GM19239 (cell line): ENCODE measurements around the gene PRKCZ.

Experiments
- DNase-seq: peaks from one replicate; pipeline ENCODE4 v3.0.0; 2011; ENCODE audit warnings: low spot score; ENCODE audit not compliant: insufficient read length
- FAIRE-seq: peaks from 2 replicates; lab custom pipeline; 2011; peaks lifted over from hg19 to GRCh38; lab: Jason Lieb, UNC

Gene PRKCZ

GRCh38 chr1:2170211-2170610 is 120.0 kb downstream of the PRKCZ start:
- DNase-seq (no peak), FAIRE-seq (no peak)

- FAIRE-seq (no peak), DNase-seq (no peak)
Measured at GRCh38 chr1:2172012-2172411, 121.8 kb downstream of the PRKCZ start.

DNA sequence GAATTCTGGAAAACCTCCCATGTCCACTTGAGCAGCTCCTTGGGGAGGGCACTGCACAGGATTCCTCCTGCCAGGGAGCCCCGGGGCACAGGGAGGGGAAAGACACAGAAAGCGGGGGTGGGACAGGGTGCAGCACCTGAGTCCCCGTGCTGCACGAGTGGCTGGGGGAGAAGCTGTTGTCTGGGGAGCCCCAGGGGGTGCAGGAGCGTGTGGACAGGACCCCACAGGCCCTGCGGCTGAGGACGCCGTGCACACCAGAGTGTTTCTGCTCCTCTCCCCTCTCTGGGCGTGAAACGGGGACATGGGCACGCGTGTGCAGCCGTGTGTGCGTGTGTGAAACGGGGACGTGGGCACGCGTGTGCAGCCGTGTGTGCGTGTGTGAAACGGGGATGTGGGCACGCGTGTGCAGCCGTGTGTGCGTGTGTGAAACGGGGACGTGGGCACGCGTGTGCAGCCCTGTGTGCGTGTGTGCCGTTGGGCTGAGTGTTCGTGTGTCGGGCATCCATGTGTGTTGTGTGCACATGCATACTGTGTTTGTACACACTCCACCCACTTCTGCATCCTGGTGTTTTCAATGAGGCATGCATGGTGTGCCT is 122.4 kb downstream of the PRKCZ start:
- no peak for DNase-seq
- FAIRE-seq: no peak

DNA sequence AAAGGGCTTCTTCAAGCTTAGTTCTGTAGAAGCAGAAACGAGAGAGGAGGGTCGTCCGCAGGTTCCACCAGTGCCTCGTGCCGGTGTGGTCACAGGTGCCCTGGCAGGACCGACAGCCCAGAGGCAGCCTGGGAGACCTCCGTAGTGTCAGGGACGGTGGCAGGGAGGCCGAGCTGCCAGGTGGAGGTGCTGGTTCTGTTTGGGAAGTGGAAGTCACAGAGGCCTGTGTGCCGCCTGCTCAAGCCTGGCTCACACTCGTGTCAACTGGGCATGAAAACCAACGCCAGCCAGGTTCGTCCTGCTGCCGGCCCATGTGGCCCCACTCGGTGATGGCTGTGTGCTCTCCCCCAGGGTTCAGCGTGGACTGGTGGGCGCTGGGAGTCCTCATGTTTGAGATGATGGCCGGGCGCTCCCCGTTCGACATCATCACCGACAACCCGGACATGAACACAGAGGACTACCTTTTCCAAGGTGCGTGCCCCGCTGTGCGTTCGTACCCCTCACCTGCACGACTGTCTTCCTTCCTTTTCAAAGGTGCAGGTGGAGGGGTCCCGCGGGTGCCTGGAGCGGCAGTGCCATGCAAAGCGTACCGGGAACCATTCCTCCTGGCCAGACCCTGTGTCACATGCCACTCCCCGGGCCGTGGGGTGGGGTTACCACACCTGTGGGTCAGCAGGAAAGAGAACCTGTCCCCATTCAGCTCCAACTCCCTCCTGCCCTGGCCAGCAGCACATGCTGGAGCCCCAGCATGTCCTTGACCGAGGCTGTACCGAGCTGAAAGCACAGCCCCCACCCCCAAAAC is 123.5 kb downstream of the PRKCZ start:
- DNase-seq (no peak), FAIRE-seq (no peak)

DNA sequence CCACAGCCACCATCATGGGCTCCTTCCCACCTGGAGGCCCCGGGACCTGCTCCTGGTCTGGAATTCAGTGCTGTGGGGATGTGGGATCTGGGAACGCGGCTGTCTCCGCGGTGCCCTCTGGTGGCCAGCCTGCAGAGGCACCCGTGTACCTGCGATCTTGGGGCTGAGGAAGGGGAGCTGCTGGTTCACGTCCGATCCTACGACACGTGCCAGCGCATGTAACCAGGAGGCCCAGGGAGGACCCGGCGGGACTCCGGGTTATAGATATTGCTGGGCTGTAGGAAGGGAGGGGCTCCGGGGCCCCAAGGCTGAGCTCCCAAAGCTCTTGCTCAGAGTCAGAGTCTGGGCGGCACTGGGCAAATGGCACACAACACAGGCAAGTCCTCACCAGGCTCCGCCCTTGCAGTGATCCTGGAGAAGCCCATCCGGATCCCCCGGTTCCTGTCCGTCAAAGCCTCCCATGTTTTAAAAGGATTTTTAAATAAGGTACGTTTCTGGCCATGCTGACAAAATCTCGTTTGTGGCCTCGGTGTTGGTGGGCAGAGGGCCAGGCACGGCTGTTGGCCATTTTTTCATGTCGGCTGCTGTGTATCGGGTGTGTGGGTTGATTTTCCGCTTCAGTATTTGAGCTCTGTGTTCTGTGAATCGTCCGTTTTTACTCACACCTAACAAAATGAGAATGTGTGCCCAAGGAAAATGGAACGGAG is 124.3 kb downstream of the PRKCZ start:
- DNase-seq (peak; percentile 79), FAIRE-seq (no peak)

- FAIRE-seq (no peak), DNase-seq (no peak)
Measured at GRCh38 chr1:2175055-2175414, 124.8 kb downstream of the PRKCZ start.

DNA sequence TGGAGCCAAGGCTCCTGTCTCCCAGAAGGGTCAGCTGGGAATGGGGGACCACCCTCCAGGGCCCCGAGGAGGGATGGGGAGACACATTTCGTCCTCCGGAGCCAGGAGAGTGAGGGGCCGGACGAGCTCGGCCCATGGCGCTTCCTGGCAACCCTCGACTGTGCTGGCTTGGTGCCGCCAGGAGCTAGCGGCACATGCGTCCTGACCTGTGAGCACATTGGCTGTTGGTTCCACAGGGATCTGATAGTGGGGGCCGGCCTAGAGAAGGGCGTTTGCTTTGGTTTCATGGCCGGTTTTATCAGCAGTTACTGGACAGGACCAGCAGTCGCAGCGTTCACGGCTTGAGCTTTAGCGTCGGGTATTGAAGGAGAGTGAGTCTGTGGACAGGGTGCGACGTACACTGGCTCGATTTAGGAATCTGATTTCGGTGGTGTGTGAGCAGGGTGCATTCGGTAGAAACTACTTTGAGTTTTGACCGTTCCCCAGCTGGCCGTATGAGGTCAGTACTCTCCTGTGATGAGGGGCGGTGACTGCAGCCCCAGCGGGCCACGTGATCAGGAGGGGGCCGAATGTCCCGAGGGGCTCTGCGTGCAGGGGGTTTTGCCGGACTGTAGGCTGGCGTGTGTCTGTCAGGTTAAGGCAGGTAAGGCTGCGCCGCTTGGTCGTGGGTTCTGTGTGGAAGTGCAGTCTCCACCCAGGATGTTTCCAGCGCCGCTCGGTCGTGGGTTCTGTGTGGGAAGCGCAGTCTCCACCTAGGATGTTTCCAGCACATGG is 125.7 kb downstream of the PRKCZ start:
- DNase-seq (no peak), FAIRE-seq (no peak)

DNA sequence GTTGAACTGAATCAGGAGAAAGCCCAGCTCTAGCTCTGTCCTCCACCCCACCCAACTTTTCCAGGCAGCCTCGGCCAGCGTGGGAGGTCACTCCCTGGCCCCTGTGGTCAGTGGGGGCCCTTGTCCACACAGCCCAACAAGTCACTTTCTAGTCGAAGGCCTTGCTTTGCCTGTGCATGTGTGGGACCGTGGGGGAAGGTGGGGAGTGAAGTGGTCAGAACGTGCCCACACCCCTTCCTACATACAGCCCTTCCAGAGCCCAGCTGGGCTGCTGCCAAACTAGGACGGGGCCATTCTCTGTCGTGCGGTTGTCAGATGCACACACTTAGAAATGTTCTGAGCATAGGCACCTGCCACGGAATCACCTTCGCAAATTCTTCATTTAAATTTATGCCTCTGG is 126.4 kb downstream of the PRKCZ start:
- FAIRE-seq (no peak), DNase-seq (no peak)

DNA sequence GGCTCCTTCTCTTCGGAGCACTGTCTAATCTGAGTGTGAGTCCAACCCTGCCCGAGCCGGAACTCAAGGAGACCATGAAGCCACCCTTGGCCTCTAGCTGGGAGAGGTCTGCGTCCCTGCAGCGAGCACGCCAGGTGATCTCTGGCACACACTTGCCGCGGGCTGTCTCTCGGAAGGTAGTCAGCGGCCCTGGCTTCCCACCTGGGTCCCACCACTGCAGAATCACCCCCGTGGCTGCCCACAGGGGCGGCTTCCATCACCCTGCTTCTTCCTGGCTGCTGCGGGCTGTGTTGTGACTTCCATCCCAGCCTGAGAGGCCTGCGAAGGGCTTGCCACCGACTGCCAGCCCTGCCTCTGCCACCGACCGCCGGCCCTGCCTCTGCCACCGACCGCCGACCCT is 127.3 kb downstream of the PRKCZ start:
- no peak for DNase-seq

GRCh38 chr1:2177946-2178538 is 127.8 kb downstream of the PRKCZ start:
- DNase-seq (no peak), FAIRE-seq (no peak)

More for the DNA sequence above, 127.3 kb downstream of the PRKCZ start:
- FAIRE-seq: no peak

DNA sequence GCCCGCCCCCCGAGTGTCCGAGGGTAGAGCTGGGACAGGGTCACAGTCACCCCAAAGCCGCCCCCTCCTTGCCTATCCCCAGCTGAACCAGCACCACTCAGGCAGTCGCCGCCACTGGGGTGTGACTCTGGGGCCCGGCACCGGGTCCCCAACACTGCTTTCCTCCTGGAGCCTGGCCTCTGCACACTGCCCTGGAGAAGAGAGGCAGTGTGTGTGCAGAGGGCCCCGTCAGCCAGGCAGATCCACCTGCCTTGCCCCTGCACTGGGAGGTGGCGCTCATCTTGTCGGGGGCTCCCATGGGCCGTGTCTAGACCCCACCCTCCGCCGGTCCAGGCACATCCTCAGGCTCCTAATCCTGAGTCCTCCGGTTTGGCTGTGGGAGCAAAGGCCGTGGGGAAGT is 128.7 kb downstream of the PRKCZ start:
- no peak for DNase-seq
- FAIRE-seq: no peak

DNA sequence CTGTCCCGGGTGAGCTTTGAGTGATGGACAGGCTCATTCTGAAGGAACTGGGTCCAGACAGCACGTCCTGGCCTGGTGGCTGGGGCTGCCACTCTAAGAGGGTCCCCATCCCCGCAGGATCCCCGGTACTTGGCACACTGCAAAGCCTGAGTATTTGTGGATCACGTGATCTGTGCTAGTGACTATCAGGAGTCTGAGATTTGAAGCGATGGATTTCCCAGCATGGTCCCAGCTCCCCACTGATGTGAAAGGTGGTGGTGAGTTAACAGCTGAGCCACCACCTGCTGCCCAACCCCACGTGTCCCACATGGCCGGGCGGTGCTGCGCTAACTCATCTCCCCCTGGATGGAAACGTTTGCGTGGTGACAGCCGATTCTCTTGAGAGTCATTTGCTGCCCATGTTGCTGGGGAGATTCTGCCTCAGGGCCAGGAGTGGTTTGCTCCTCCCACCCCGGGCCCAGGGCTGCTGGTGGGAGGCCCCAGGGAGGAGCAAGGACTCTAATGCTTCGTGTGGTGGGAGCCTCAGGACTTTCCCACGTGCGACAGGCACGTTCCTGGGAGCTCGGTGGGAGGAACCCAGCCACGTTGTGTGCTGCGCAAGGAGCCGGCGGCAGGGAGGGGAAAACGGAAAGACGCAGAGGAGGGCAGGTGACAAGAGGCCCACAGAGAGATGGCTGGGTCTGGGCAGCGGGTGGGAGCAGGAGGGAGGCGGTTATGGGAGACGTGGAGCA is 129.2 kb downstream of the PRKCZ start:
- FAIRE-seq (no peak), DNase-seq (no peak)

GRCh38 chr1:2180297-2181245 is 130.4 kb downstream of the PRKCZ start:
- DNase-seq: no peak
- no peak for FAIRE-seq

GRCh38 chr1:2181271-2181670 is 131.1 kb downstream of the PRKCZ start:
- FAIRE-seq (no peak), DNase-seq (no peak)

DNA sequence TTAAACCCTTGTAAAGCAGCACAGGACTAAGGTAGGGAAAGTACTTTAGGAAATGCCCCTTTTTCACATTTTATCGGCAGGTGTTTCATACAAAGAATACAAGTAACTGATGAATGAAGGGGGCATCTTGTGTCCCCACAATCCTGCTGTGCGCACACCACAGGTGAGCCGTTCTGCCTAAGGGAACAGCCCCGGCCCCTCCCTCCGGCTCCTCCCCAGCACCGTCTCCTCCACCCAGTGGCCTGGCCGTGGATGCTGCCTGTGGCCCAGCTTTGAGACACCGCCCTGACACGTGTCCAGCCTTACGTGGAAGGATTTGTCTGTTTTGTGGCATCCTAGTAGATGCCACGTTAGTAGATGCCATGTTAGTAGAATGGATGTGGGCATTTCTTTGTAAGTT is 131.5 kb downstream of the PRKCZ start:
- FAIRE-seq (no peak), DNase-seq (no peak)

GRCh38 chr1:2182376-2182775 is 132.2 kb downstream of the PRKCZ start:
- no peak for FAIRE-seq

GRCh38 chr1:2183937-2184334 is 133.7 kb downstream of the PRKCZ start:
- DNase-seq (no peak), FAIRE-seq (no peak)

More at GRCh38 chr1:2182376-2182775, 132.2 kb downstream of the PRKCZ start:
- DNase-seq: no peak

DNA sequence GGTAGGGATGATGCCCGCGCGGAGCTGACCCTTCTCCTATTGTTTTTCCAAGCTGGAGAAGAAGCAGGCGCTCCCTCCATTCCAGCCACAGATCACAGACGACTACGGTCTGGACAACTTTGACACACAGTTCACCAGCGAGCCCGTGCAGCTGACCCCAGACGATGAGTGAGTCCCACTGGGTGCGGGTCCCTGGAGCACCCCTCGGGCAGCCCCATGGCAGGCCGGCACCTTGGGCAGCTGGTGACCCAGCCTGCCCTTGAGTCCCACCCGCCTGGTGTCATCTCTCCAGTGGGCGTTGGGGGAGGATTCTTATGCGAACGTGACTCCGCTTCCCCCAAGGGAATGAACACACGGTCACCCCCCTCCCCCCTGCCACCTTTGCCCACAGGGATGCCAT is 134.3 kb downstream of the PRKCZ start:
- FAIRE-seq (no peak), DNase-seq (no peak)

- no peak for FAIRE-seq
- DNase-seq: no peak
Measured at GRCh38 chr1:2184934-2185333, 134.7 kb downstream of the PRKCZ start.
